HEK293 (cell line): ENCODE results near the gene PTMA.

ENCODE experiments used
- PATZ1 ChIP-seq: fragments of 450-650 bp; formaldehyde crosslinking; IDR thresholded peaks from 2 replicates; pipeline ENCODE4 v1.5.1; 2016; ENCODE audit warnings: missing biosample characterization, missing genetic modification characterization
- PRDM4 ChIP-seq: fragments of 450-650 bp; formaldehyde crosslinking; IDR thresholded peaks from 2 replicates; pipeline ENCODE4 v1.5.1; 2017; ENCODE audit warnings: missing biosample characterization, missing genetic modification characterization
- RBAK ChIP-seq: fragments of 450-650 bp; formaldehyde crosslinking; IDR thresholded peaks from 2 replicates; pipeline ENCODE4 v1.5.1; 2016; ENCODE audit warnings: missing biosample characterization, missing genetic modification characterization
- REST ChIP-seq: fragments of 450-650 bp; formaldehyde crosslinking; IDR thresholded peaks from 2 replicates; pipeline ENCODE4 v1.5.1; 2016; ENCODE audit warnings: missing biosample characterization, missing genetic modification characterization
- ZBTB21 ChIP-seq: fragments of 450-650 bp; formaldehyde crosslinking; IDR thresholded peaks from 2 replicates; pipeline ENCODE4 v1.5.1; 2017; ENCODE audit warnings: missing biosample characterization, missing genetic modification characterization
- ZBTB8A ChIP-seq: fragments of 450-650 bp; formaldehyde crosslinking; IDR thresholded peaks from 2 replicates; pipeline ENCODE4 v1.5.1; 2016; ENCODE audit warnings: missing biosample characterization, missing genetic modification characterization
- ZNF114 ChIP-seq: fragments of 450-650 bp; formaldehyde crosslinking; IDR thresholded peaks from 2 replicates; pipeline ENCODE4 v1.5.0; 2017; ENCODE audit warnings: missing biosample characterization, missing genetic modification characterization
- ZNF416 ChIP-seq: fragments of 450-650 bp; formaldehyde crosslinking; IDR thresholded peaks from 2 replicates; pipeline ENCODE4 v1.5.1; 2016; ENCODE audit warnings: missing biosample characterization, missing genetic modification characterization
- ZNF530 ChIP-seq: fragments of 450-650 bp; formaldehyde crosslinking; IDR thresholded peaks from 2 replicates; pipeline ENCODE4 v1.5.1; 2016; ENCODE audit warnings: low read depth, missing biosample characterization, missing genetic modification characterization
- ZNF626 ChIP-seq: fragments of 450-650 bp; sonication (Bioruptor Pico); formaldehyde crosslinking; IDR thresholded peaks from 2 replicates; pipeline ENCODE4 v1.5.1; 2018; ENCODE audit warnings: missing biosample characterization, missing genetic modification characterization, inconsistent platforms
- TF ChIP-seq, protein P1 (sequence below): fragments of 450-650 bp; formaldehyde crosslinking; IDR thresholded peaks from 2 replicates; pipeline ENCODE4 v1.5.1; 2016; ENCODE audit warnings: missing biosample characterization, missing genetic modification characterization

DNA sequence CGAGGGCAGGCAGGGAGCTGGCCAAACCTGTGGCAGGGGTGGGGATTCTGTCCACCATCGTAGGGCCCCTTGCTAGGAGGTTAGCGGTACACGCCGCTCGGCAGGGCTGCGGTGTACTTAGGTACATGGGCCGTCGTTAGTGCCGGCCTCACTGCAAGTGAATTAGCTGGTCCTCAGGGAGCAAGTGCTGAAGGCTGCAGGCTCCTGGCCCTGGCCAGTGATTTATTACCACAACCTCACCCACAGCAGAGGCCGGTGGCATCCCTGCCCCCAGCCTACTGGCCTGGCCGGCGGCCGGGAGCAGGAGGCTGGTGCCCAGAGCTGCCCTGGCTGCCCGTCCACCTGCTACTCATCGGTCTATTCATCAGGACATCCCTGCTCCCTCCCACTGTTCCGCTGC is 19.6 kb upstream of the PTMA start:
- TF ChIP-seq, protein P1, sequence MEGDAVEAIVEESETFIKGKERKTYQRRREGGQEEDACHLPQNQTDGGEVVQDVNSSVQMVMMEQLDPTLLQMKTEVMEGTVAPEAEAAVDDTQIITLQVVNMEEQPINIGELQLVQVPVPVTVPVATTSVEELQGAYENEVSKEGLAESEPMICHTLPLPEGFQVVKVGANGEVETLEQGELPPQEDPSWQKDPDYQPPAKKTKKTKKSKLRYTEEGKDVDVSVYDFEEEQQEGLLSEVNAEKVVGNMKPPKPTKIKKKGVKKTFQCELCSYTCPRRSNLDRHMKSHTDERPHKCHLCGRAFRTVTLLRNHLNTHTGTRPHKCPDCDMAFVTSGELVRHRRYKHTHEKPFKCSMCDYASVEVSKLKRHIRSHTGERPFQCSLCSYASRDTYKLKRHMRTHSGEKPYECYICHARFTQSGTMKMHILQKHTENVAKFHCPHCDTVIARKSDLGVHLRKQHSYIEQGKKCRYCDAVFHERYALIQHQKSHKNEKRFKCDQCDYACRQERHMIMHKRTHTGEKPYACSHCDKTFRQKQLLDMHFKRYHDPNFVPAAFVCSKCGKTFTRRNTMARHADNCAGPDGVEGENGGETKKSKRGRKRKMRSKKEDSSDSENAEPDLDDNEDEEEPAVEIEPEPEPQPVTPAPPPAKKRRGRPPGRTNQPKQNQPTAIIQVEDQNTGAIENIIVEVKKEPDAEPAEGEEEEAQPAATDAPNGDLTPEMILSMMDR (tag by site-specific recombination), result no peak
- TF ChIP-seq RBAK (tag by site-specific recombination), result no peak
- no peak for TF ChIP-seq ZNF416 (tag by site-specific recombination)
- TF ChIP-seq PATZ1 (tag by site-specific recombination), result no peak
- TF ChIP-seq PRDM4 (tag by site-specific recombination), result no peak
- no peak for TF ChIP-seq ZNF626 (tag by site-specific recombination)
- no peak for TF ChIP-seq ZNF530
- TF ChIP-seq ZNF114 (tag by site-specific recombination), result no peak
- TF ChIP-seq REST, result no peak
- TF ChIP-seq ZBTB8A (tag by site-specific recombination), result no peak
- TF ChIP-seq ZBTB21, result no peak
